ENCODE results near the gene KRT36.

KRT36 gene

DNA sequence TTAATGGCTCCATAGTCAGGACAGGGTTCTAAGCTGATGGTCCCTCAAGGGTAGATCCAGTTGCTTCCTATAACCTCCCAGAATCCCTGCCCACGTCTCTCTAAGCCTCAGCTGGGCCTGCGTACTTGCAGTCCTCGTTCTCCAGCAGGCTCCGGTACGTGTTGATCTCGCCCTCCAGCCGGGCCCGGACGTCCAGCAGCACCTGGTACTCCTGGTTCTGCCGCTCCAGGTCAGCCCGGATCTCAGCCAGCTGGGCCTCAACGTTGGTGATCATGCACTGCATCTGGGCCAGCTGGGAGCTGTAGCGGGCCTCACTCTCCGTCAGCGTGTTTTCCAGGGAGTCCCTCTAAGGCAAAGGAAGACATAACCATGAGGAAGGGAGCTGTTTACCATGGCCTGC lies 27.0 kb downstream of the KRT36 start:
- no peak for DNase-seq (ENCODE audit: low spot score)
- Mint-ChIP-seq H3K27ac (no peak overlapping the region), H3K27me3 (ENCODE audit: low read depth) (no peaks in the 10 kb centered on the region), H3K4me1 (ENCODE audit: low read depth) (no peaks in the 10 kb centered on the region), H3K4me3 (no peak overlapping the region), H3K36me3 (ENCODE audit: low read depth) (no peaks in the 10 kb centered on the region), H3K9me3 (no peaks in the 10 kb centered on the region)

- Mint-ChIP-seq H3K36me3 (ENCODE audit: low read depth) (no peaks in the 10 kb centered on the region), H3K27ac (no peak overlapping the region), H3K4me3 (no peak overlapping the region), H3K4me1 (ENCODE audit: low read depth) (no peaks in the 10 kb centered on the region), H3K9me3 (no peaks in the 10 kb centered on the region), H3K27me3 (ENCODE audit: low read depth) (peaks cover 4% of the 10 kb centered on the region)
- DNase-seq (ENCODE audit: low spot score), result no peak
These were observed 32.0 kb downstream of the KRT36 start for GRCh38 chr17:41457676-41458075.

DNA sequence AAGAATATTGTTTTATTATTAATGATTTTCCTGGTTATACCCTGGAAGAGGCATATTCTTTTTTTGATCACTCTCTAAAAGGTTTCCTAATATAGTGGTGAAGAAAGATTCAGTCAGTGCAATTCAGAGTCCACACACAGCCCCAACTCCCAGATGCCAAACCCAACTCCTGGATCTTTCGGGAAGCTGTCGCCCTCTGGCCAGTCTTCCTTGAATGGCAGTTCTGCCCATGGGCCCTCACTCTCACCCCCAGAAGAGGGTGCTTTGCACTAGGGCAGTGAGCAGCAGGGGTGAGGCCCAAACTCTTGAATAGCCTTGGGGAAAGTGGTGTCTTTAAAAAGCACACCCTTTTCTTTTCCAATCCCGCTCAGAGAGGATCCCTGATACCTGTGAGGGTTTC lies 33.5 kb downstream of the KRT36 start:
- peaks cover 8% of the 10 kb centered on the region for H3K27me3 Mint-ChIP-seq (ENCODE audit: low read depth)
- H3K4me3 Mint-ChIP-seq, result no peak overlapping the region
- no peak for DNase-seq (ENCODE audit: low spot score)
- no peaks in the 10 kb centered on the region for H3K9me3 Mint-ChIP-seq
- H3K4me1 Mint-ChIP-seq (ENCODE audit: low read depth), result no peaks in the 10 kb centered on the region
- no peaks in the 10 kb centered on the region for H3K36me3 Mint-ChIP-seq (ENCODE audit: low read depth)
- H3K27ac Mint-ChIP-seq, result no peak overlapping the region

DNA sequence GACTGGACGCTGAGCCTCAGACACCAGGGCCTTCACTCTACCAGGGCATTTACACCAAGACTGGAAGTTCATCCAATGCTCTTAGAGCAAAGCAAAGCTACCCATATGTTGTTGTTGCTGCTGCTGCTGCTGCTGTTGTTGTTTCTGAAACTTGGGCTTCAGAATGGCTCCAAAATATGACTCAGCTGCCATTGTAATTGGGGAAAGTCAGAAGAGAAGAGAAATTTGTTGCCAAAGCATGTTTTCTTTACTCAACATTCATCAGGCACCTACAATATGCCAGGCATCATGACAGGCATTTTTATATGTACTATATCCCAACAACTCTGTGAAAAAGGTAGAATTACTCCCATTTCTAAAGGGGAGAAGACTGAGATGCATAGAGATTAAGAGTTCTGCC lies 34.5 kb downstream of the KRT36 start:
- Mint-ChIP-seq H3K4me1 (ENCODE audit: low read depth) (no peaks in the 10 kb centered on the region), H3K36me3 (ENCODE audit: low read depth) (no peaks in the 10 kb centered on the region), H3K9me3 (no peaks in the 10 kb centered on the region), H3K27me3 (ENCODE audit: low read depth) (peaks cover 14% of the 10 kb centered on the region), H3K4me3 (no peak overlapping the region), H3K27ac (no peak overlapping the region)
- DNase-seq (ENCODE audit: low spot score), result no peak

- no peaks in the 10 kb centered on the region for H3K36me3 Mint-ChIP-seq (ENCODE audit: low read depth)
- H3K4me1 Mint-ChIP-seq (ENCODE audit: low read depth), result no peaks in the 10 kb centered on the region
- DNase-seq (ENCODE audit: low spot score), result no peak
- H3K9me3 Mint-ChIP-seq, result no peaks in the 10 kb centered on the region
- peaks cover 14% of the 10 kb centered on the region for H3K27me3 Mint-ChIP-seq (ENCODE audit: low read depth)
- H3K27ac Mint-ChIP-seq, result no peak overlapping the region
- H3K4me3 Mint-ChIP-seq, result no peak overlapping the region
These were observed 36.6 kb downstream of the KRT36 start for GRCh38 chr17:41453066-41453465.

- Mint-ChIP-seq H3K27me3 (ENCODE audit: low read depth) (peaks cover 14% of the 10 kb centered on the region), H3K4me3 (no peak overlapping the region), H3K27ac (no peak overlapping the region), H3K4me1 (ENCODE audit: low read depth) (no peaks in the 10 kb centered on the region), H3K9me3 (no peaks in the 10 kb centered on the region), H3K36me3 (ENCODE audit: low read depth) (no peaks in the 10 kb centered on the region)
- DNase-seq (ENCODE audit: low spot score), result no peak
These were observed 37.4 kb downstream of the KRT36 start for GRCh38 chr17:41452281-41452680.

GRCh38 chr17:41451154-41451728 lies 38.5 kb downstream of the KRT36 start:
- H3K27me3 Mint-ChIP-seq (ENCODE audit: low read depth), result peaks cover 14% of the 10 kb centered on the region
- DNase-seq (ENCODE audit: low spot score), result no peak
- no peak overlapping the region for H3K27ac Mint-ChIP-seq
- H3K4me1 Mint-ChIP-seq (ENCODE audit: low read depth), result no peaks in the 10 kb centered on the region
- no peaks in the 10 kb centered on the region for H3K36me3 Mint-ChIP-seq (ENCODE audit: low read depth)
- H3K4me3 Mint-ChIP-seq, result no peak overlapping the region
- no peaks in the 10 kb centered on the region for H3K9me3 Mint-ChIP-seq

GRCh38 chr17:41449008-41449407 lies 40.7 kb downstream of the KRT36 start:
- Mint-ChIP-seq H3K4me1 (ENCODE audit: low read depth) (no peaks in the 10 kb centered on the region), H3K27ac (no peak overlapping the region), H3K27me3 (ENCODE audit: low read depth) (peaks cover 16% of the 10 kb centered on the region), H3K4me3 (no peak overlapping the region), H3K36me3 (ENCODE audit: low read depth) (no peaks in the 10 kb centered on the region), H3K9me3 (no peaks in the 10 kb centered on the region)
- no peak for DNase-seq (ENCODE audit: low spot score)

GRCh38 chr17:41448506-41448905 lies 41.2 kb downstream of the KRT36 start:
- Mint-ChIP-seq H3K9me3 (no peaks in the 10 kb centered on the region), H3K36me3 (ENCODE audit: low read depth) (no peaks in the 10 kb centered on the region), H3K27ac (no peak overlapping the region), H3K4me3 (no peak overlapping the region), H3K4me1 (ENCODE audit: low read depth) (no peaks in the 10 kb centered on the region), H3K27me3 (ENCODE audit: low read depth) (peaks cover 19% of the 10 kb centered on the region)
- DNase-seq (ENCODE audit: low spot score), result no peak

- Mint-ChIP-seq H3K9me3 (no peaks in the 10 kb centered on the region), H3K4me1 (ENCODE audit: low read depth) (no peaks in the 10 kb centered on the region), H3K36me3 (ENCODE audit: low read depth) (no peaks in the 10 kb centered on the region), H3K27me3 (ENCODE audit: low read depth) (peaks cover 21% of the 10 kb centered on the region), H3K27ac (no peak overlapping the region), H3K4me3 (no peak overlapping the region)
- no peak for DNase-seq (ENCODE audit: low spot score)
These were observed 42.9 kb downstream of the KRT36 start for GRCh38 chr17:41446806-41447205.

GRCh38 chr17:41444640-41445039 lies 45.1 kb downstream of the KRT36 start:
- DNase-seq (ENCODE audit: low spot score), result no peak
- H3K4me3 Mint-ChIP-seq, result no peak overlapping the region
- H3K9me3 Mint-ChIP-seq, result no peaks in the 10 kb centered on the region
- H3K4me1 Mint-ChIP-seq (ENCODE audit: low read depth), result no peaks in the 10 kb centered on the region
- no peak overlapping the region for H3K27ac Mint-ChIP-seq
- H3K36me3 Mint-ChIP-seq (ENCODE audit: low read depth), result no peaks in the 10 kb centered on the region
- H3K27me3 Mint-ChIP-seq (ENCODE audit: low read depth), result peaks cover 13% of the 10 kb centered on the region

DNA sequence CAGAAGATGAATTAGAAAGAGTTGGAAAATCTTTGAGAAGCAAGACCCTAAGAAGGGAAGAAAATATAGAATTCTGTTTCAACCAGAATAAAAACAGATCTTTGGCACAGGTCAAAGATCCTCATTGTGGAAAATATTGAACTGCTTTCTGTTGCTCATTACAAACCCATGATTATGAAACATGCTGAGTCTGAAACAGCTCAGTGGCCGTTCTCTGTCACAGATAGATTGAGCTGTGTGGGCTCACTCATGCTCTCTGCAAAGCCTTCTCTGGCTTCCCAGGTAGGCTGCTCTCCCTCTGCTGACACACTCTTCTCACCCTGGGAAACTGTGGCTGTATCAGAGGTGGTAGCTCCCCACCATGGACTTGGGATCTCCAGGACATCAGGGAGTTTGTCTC lies 45.5 kb downstream of the KRT36 start:
- peaks cover 13% of the 10 kb centered on the region for H3K27me3 Mint-ChIP-seq (ENCODE audit: low read depth)
- no peaks in the 10 kb centered on the region for H3K36me3 Mint-ChIP-seq (ENCODE audit: low read depth)

DNA sequence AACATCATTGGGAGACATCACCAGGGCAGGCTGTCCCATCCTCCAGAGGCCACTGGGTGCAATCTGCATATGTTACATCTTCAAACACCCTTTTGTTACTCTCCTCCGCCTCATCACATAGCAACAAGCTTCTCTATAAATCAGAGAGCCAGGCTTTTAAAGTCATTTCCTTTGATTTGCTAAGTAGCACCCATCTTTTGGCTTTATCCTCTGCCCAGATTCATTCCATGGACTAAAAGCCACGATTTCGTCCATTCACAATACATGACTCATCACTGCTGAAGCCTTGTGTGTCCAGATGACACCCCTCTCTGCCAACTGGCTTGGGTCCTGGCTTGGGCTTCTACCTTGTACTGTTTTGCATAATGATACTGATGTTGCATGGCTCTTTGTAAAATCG lies 47.0 kb downstream of the KRT36 start:
- Mint-ChIP-seq H3K27me3 (ENCODE audit: low read depth) (peaks cover 13% of the 10 kb centered on the region), H3K9me3 (no peaks in the 10 kb centered on the region), H3K27ac (no peak overlapping the region), H3K4me3 (no peak overlapping the region), H3K36me3 (ENCODE audit: low read depth) (no peaks in the 10 kb centered on the region), H3K4me1 (ENCODE audit: low read depth) (no peaks in the 10 kb centered on the region)
- DNase-seq (ENCODE audit: low spot score), result no peak

More for the DNA sequence above, 45.5 kb downstream of the KRT36 start:
- DNase-seq (ENCODE audit: low spot score), result no peak
- no peak overlapping the region for H3K4me3 Mint-ChIP-seq
- H3K4me1 Mint-ChIP-seq (ENCODE audit: low read depth), result no peaks in the 10 kb centered on the region
- H3K9me3 Mint-ChIP-seq, result no peaks in the 10 kb centered on the region
- no peak overlapping the region for H3K27ac Mint-ChIP-seq

- no peak for DNase-seq (ENCODE audit: low spot score)
- H3K27me3 Mint-ChIP-seq (ENCODE audit: low read depth), result peaks cover 13% of the 10 kb centered on the region
- no peaks in the 10 kb centered on the region for H3K9me3 Mint-ChIP-seq
- H3K36me3 Mint-ChIP-seq (ENCODE audit: low read depth), result no peaks in the 10 kb centered on the region
- H3K27ac Mint-ChIP-seq, result no peak within 1 kb of the TSS
- no peak within 1 kb of the TSS for H3K4me3 Mint-ChIP-seq
- H3K4me1 Mint-ChIP-seq (ENCODE audit: low read depth), result no peaks in the 10 kb centered on the region
These were observed 49.1 kb downstream of the KRT36 start, which contains the start of gene KRT38 for GRCh38 chr17:41440531-41441033. TSS of gene KRT38 (minus strand) at chr17:41440983. CDS start at chr17:41440921, 62 bp downstream.

- Mint-ChIP-seq H3K27ac (no peak overlapping the region), H3K4me3 (no peak overlapping the region), H3K9me3 (no peaks in the 10 kb centered on the region), H3K4me1 (ENCODE audit: low read depth) (no peaks in the 10 kb centered on the region), H3K27me3 (ENCODE audit: low read depth) (peaks cover 11% of the 10 kb centered on the region), H3K36me3 (ENCODE audit: low read depth) (no peaks in the 10 kb centered on the region)
- DNase-seq (ENCODE audit: low spot score), result no peak
These were observed 50.3 kb downstream of the KRT36 start for GRCh38 chr17:41439375-41439774.

All from T-helper 2 cell treated with Interferon-gamma antibody and Interleukin-4, amounts not matched to agents 5 μg/mL and 100 μg/mL, for 36 hours (primary cell).